ENCODE measurements around the gene TMEM254. TPM values are rescaled to one million over a fixed set of nuclear protein-coding genes. Genes with fewer than 3 reads are reported as not detected.

The TMEM254 gene
- total and polyA plus RNA-seq, 2 of the 13 experiments (the other 11 are each of a cell fraction or from before 2014, with no cell fraction given), result 11.2 to 39.0 TPM

GRCh38 chr10:80078448-80079311 is at the start of gene TMEM254 (continued):
- 0 out of 2 replicates have a peak, but pooled peaks have one; percentile 4 for TF ChIP-seq ZNF800 (CRISPR knock-in tag; IDR thresholded peaks at IDR 0.05)
- no peak for TF ChIP-seq ZNF512 (CRISPR knock-in tag; IDR thresholded peaks at IDR 0.05)
- no peak for TF ChIP-seq ZNF256 (CRISPR knock-in tag; conservative IDR thresholded peaks at IDR 0.05)
- 0 out of 2 replicates have a peak, but pooled peaks have one; percentile 34 for TF ChIP-seq HNRNPL (IDR thresholded peaks at IDR 0.05; ENCODE audit: low read depth, low read length)
- TF ChIP-seq ZNF709 (CRISPR knock-in tag; IDR thresholded peaks at IDR 0.05), result no peak
- TF ChIP-seq NPAS2 (CRISPR knock-in tag; IDR thresholded peaks at IDR 0.05; ENCODE audit: borderline replicate concordance), result no peak
- TF ChIP-seq CREM (IDR thresholded peaks at IDR 0.05), result peak; percentile 51
- TF ChIP-seq CREM (CRISPR knock-in tag; IDR thresholded peaks at IDR 0.05), result no peak
- peak; percentile 26; the same call in 1 of the 2 replicates for TF ChIP-seq ZNF460 (CRISPR knock-in tag; IDR thresholded peaks at IDR 0.05; ENCODE audit: borderline replicate concordance)
- no peak; the same call in 1 of the 2 replicates for TF ChIP-seq NKX3-1 (CRISPR knock-in tag; IDR thresholded peaks at IDR 0.05)
- 0 out of 2 replicates have a peak, but pooled peaks have one; percentile 18 for TF ChIP-seq ZNF441 (CRISPR knock-in tag; IDR thresholded peaks at IDR 0.05; ENCODE audit: borderline replicate concordance)
- 0 out of 2 replicates have a peak, but pooled peaks have one; percentile 21 for TF ChIP-seq MED1 (CRISPR knock-in tag; IDR thresholded peaks at IDR 0.05)
- TF ChIP-seq ZNF720 (CRISPR knock-in tag; IDR thresholded peaks at IDR 0.05), result no peak
- no peak for TF ChIP-seq ZNF354B (CRISPR knock-in tag; IDR thresholded peaks at IDR 0.05)
- TF ChIP-seq CCDC6 (CRISPR knock-in tag; IDR thresholded peaks at IDR 0.05), result no peak
- TF ChIP-seq ESRRA (CRISPR knock-in tag; IDR thresholded peaks at IDR 0.05; ENCODE audit: low read depth), result no peak
- peak; percentile 62; the same call in 1 of the 2 replicates for TF ChIP-seq KDM5B (CRISPR knock-in tag; IDR thresholded peaks at IDR 0.05; ENCODE audit: borderline replicate concordance)
- TF ChIP-seq FOXO4 (CRISPR knock-in tag; conservative IDR thresholded peaks at IDR 0.05), result 0 out of 2 replicates have a peak, but pooled peaks have one; percentile 5
- TF ChIP-seq, protein P1, sequence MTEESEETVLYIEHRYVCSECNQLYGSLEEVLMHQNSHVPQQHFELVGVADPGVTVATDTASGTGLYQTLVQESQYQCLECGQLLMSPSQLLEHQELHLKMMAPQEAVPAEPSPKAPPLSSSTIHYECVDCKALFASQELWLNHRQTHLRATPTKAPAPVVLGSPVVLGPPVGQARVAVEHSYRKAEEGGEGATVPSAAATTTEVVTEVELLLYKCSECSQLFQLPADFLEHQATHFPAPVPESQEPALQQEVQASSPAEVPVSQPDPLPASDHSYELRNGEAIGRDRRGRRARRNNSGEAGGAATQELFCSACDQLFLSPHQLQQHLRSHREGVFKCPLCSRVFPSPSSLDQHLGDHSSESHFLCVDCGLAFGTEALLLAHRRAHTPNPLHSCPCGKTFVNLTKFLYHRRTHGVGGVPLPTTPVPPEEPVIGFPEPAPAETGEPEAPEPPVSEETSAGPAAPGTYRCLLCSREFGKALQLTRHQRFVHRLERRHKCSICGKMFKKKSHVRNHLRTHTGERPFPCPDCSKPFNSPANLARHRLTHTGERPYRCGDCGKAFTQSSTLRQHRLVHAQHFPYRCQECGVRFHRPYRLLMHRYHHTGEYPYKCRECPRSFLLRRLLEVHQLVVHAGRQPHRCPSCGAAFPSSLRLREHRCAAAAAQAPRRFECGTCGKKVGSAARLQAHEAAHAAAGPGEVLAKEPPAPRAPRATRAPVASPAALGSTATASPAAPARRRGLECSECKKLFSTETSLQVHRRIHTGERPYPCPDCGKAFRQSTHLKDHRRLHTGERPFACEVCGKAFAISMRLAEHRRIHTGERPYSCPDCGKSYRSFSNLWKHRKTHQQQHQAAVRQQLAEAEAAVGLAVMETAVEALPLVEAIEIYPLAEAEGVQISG (CRISPR knock-in tag; IDR thresholded peaks at IDR 0.05), result no peak
- TF ChIP-seq YEATS4 (CRISPR knock-in tag; IDR thresholded peaks at IDR 0.05; ENCODE audit: borderline replicate concordance), result peak; percentile 86
